SKM-1 (cell line): Measurements from ENCODE around the gene LMO7.
"Not testable (repeated sequence)": the region's sequence is repeated elsewhere in the genome, so short reads cannot be mapped to it uniquely, and the experiment has no call there.

ENCODE experiments used
- DNase-seq: peaks from one replicate; lab custom pipeline; 2025; ENCODE audit not compliant: unreplicated experiment; lab: John Stamatoyannopoulos, UW

The LMO7 gene

DNA sequence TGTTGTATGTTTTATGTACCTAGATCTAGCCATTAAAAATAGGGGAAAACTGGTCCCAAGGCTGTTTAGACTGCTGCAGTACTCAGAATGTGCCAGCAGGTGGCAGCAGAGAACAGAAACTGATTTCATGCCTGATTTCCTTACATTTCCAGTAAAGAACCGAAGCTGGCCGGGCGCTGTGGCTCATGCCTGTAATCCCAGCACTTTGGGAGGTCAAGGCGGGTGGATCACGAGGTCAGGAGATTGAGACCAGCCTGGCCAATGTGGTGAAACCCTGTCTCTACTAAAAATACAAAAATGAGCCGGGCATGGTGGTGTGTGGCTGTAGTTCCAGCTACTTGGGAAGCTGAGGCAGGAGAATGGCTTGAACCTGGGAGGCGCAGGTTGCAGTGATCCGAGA lies 59.8 kb downstream of the LMO7 start:
- DNase-seq, result peak; percentile 31

DNA sequence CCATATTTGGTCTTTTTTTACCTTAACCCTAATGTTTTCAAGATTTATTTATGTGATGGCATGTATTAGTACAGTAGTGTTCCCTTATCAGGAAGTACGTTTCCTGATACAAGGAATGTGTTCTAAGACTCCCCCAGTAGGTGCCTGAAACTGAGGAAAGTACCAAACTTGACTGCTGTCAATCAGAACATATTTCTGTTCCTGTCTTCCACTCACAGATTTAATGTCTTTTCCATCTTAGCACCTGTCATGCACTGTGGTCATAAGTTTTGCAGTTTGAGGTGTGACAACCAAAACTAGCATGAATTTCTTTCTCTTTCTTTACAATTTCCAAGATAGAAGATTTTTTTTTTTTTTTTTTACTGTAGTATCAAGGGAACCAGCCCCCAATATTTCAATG lies 62.9 kb downstream of the LMO7 start:
- DNase-seq, result no peak

GRCh38 chr13:75699717-75700116 lies 63.6 kb downstream of the LMO7 start:
- not testable (repeated sequence) for DNase-seq

DNA sequence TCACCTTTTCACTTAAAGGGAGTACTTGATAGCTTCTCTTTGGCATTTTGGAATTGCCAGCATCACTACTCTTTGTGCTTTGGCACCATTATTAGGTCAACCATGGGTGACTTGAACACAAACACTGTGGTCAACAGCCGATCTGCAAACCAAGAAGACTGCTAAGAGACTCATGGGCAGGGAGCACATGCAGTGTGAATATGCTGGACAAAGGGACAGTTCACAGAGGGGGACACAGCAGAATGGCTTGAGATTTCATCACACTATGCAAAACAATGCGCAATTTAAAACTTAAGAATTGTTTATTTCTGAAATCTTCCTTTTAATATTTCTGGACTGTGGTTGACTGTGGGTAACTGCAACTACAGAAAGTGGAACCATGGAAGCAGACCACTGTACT lies 64.4 kb downstream of the LMO7 start:
- no peak for DNase-seq

DNA sequence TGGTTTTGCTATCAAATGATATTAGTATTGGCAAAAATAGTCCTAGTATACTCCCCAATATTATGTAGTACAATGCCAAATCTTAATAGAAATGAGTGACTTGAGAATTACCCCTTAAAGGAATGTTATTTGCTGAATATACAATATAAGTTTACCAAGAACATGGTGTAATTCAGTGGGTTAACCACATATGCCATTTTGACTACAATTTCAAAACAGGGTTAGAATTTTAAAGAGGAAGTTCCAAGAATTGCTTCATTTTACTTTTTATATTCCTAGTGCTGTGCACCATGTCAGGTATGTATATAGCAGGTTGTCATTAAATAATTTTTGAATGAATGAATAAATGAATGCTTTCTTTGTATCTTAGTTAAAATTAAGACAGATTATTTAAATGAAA lies 66.3 kb downstream of the LMO7 start:
- DNase-seq, result peak; percentile 80

GRCh38 chr13:75703769-75704168 lies 67.6 kb downstream of the LMO7 start:
- DNase-seq, result no peak

DNA sequence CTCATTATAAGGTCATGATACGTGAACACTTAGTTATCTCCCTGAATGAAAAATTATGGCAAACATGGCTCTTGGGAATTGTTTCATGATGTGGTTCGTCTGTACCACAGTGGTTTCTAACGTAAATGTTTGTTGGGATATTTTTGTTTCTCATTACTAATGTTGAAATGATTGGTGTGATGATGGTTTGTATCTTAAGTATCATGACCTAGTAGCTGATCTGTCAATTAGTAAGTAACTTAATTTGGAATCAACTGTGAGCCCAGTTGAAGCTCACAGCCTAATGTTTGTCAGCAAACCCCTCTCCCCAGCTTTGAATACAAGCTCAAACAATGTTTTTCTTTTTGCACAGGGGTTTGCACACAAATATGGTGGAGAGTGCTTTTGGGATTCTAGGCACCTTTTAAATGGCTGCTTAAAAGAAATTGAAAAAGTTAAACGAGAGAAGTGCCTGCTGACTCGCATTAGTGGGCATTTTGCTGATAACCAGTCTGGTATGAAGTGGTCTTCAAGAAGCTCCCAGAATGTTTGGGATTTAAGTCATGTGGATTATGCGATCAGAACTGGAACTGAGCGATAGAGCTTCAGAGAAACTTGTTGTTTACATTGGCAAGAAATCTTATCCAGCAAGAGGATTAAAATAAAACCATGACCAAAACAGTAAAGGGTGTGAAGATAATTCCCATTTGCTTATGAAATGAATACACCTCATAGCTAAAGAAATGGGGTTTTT lies 68.2 kb downstream of the LMO7 start:
- no peak for DNase-seq

- no peak for DNase-seq
Measured at GRCh38 chr13:75704927-75705288, 68.8 kb downstream of the LMO7 start.

DNA sequence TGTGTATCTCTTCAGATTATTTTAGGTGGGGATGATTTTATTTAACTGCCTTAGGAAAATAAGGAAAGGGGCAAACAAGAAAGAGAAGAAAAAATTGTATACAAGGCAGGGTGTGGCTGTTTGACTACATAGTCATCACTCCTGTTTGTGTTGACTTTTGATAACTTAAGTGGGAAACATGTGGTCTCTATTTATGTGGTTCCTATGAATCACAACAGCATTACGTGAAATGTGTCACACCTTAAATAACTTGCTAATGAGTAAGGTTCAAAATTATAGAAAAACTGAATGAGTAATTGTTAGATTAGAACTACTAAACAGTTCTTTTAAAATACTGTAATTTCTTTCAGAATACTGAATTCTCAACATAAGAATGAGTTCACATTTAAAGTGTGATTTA lies 69.3 kb downstream of the LMO7 start:
- DNase-seq, result no peak

GRCh38 chr13:75705908-75706307 lies 69.8 kb downstream of the LMO7 start:
- no peak for DNase-seq

- no peak for DNase-seq
Measured at GRCh38 chr13:75713852-75714251, 77.7 kb downstream of the LMO7 start.

- DNase-seq, result no peak
Measured at GRCh38 chr13:75715601-75716523, 79.7 kb downstream of the LMO7 start.

- no peak for DNase-seq
Measured at GRCh38 chr13:75717525-75717924, 81.4 kb downstream of the LMO7 start.

- no peak for DNase-seq
Measured at GRCh38 chr13:75721307-75721706, 85.2 kb downstream of the LMO7 start.

- no peak for DNase-seq
Measured at GRCh38 chr13:75723901-75724300, 87.8 kb downstream of the LMO7 start.

GRCh38 chr13:75724752-75725517 lies 88.8 kb downstream of the LMO7 start:
- no peak for DNase-seq

DNA sequence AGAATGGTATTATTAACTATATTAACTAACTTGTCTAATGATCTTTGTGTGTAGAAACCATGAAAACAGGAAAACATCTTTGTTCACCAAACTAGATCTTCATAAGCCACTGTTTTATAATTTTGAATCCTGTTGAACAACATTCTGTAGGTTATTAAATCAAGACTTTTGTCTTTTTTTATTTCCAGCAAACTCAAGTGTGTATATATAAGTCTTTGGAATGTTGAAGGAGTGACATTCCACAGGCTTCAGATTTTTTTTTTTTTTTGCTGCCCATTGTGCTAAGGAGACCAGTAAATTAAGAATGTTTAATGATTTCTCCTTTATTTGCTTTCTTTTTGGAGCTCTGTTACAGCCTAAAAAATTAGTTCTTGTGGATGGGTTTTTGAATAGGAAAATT lies 89.6 kb downstream of the LMO7 start:
- no peak for DNase-seq

GRCh38 chr13:75726306-75726705 lies 90.2 kb downstream of the LMO7 start:
- no peak for DNase-seq

DNA sequence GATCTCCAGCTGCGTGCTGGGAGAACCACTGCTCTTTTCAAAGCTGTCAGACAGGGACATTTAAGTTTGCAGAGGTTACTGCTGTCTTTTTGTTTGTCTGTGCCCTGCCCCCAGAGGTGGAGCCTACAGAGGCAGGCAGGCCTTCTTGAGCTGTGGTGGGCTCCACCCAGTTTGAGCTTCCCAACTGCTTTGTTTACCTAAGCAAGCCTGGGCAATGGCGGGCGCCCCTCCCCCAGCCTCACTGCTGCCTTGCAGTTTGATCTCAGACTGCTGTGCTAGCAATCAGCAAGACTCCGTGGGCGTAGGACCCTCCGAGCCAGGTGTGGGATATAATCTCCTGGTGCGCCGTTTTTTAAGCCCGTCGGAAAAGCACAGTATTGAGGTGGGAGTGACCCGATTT lies 97.0 kb downstream of the LMO7 start:
- DNase-seq, result not testable (repeated sequence)

DNA sequence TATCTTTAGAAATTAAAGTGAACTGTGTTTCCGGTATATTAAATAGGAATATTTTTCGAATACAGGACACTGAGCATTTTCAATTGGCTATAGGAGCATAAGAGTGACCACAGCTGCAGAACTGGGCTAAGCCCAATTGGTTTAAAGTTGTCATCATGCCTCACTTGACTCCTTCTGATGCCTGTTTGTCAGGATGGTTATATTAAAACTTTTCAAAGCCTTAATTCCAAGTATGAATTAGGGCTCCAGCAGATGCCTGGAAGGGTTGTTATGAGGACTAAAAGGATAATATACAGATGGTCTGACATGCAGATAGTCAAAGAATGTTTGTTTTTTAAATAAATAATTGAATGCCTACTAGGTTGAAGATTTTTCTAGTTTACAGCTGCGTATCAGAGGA lies 100.0 kb downstream of the LMO7 start:
- DNase-seq, result no peak

DNA sequence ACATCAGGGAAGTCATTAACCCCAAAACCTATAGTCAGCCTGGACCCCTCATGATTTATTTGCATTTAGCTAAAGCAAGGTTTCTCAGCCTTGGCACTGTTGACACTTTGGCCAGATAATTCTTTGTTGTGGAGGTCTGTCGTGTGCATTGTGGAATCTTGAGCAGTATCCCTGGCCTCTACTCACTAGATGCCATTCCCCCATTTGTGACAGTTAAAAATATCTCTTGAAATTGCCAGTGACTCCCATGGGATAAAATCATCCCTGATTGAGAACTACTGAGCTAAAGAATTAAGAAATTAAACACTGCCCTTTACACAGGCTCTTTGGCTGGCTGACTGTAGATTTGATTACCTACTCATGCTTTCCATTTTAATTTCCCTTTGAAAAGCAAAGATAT lies 102.7 kb downstream of the LMO7 start:
- no peak for DNase-seq
